G401.6 (cell line): ENCODE results near the gene RBMX.
"Not testable (repeated sequence)": the region's sequence is repeated elsewhere in the genome, so short reads cannot be mapped to it uniquely, and the experiment has no call there.

Experiments used
- FAIRE-seq: peaks from 2 replicates; lab custom pipeline; 2012; peaks lifted over from hg19 to GRCh38; lab: Jason Lieb, UNC

The RBMX gene

DNA sequence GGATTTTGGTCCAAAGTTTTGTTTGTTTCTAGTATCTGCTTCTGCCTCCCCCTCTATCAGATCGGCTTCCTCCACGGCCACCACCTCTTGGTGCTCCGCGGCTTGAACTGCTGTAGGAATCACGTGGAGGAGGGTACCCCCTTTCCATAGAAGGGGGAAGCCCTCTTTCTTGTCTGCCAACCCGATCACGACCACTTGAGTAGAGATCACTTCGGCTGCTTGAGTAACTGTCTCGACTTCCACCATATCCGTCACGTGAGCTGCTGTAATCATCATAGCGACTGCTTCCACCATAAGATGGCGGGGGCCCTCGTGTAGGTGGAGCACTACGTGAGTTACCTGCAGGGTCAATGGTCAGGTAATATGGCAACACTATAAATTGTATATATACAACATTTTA, 6.4 kb downstream of the RBMX start:
- FAIRE-seq, result not testable (repeated sequence)

DNA sequence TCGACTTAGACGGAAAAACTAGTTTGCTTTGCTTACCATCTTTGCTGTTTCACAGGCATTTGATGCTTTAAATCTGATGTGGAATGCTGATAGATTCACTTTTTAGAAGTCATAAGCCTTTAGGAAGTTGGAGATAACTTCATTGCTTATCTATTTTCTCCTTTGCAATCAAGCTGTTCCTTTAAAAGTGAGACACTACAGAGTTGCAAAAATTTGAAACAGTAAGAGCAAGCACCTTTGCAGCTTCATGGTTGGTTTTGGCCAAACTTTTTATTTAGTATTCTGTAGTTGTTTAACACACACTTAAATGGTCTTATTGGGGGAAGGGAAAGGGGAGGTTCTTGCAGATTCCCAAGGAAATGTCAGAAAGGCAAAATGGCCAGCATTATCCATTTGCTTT, 7.3 kb downstream of the RBMX start:
- FAIRE-seq, result peak; percentile 36

DNA sequence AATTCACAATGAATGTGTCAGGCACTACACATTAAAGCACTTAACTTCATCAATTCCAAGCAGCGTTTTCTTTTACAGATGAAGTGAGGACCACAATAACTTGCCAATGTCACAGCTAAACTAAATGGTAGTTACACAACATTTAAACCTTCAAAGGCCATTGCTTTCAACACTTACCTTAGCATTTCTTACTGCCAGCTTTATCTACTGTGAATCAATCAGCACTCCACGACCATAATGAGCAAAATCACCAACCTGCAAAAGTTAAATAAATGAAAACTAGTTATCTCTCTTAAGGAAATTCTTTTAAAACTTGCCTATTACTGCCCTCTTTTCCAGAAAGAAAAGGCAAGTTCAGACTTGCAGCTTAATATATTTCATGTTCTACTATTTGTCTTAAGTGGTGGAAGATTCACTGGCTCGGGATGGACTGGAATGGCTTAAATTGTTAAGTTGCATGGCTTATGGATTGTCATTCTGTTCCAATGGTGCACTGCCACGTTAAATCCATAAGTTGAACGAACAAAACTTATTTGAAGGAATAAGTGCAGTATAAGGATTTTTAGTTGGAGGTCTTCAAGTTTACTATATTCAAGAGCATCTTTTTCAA, 8.3 kb downstream of the RBMX start:
- no peak for FAIRE-seq

- FAIRE-seq, result peak; percentile 54
Measured at GRCh38 chrX:136870064-136870463, 10.5 kb downstream of the RBMX start.

- FAIRE-seq, result no peak
Measured at GRCh38 chrX:136868283-136869055, 12.1 kb downstream of the RBMX start.

DNA sequence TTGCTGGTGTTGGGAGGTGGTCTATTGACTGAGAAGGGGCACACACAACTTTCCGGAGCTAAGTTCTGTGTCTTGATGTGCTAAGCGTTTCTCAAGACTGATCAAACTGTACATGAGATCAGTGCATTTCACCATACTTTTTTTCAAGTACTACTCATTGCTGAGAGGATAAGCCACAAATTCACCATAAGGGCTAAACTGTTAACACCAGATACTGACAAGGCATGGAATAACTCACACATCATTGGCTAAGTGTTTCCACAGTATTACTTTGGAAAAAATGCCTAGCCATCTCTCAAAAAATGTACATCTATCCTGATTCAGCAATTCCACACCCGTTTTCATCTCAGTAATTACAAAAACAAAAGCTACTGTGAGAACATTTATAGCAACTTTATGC, 13.0 kb downstream of the RBMX start:
- FAIRE-seq, result no peak

- no peak for FAIRE-seq
Measured at GRCh38 chrX:136867096-136867491, 13.4 kb downstream of the RBMX start.

DNA sequence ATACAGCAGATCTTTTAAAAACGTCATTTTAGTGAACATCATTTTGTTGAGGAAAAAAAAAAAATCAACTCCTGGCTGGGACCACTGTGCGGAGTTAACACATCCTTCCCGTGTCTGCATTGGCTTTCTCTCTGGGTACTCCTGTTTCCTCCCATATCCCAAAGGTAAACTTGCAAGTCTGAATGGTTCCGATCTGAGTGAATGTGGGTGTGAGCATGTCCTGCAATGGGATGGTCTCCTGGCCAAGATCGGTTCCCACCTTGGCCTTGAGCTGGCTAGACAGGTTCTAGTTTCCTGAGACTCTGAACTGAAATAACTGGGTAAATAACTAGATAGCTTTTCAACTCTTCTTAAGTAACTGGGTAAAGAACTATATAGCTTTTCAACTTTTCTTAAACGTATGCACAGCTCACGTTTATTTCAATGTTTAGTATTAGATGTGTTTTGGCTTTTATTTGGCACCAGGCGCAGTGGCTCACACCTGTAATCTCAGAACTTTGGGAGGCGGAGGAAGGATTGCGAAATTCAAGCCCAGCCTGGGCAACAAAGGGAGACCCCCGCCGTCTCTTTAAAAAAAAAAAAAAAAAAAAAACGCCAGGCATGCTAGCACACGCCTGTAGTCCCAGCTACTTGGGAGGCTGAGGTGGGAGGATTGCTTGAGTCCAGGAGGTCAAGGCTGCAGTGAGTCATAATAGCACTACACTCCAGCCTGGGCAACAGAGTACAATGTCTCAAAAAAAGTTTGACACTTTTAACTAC, 14.0 kb downstream of the RBMX start:
- FAIRE-seq, result no peak

DNA sequence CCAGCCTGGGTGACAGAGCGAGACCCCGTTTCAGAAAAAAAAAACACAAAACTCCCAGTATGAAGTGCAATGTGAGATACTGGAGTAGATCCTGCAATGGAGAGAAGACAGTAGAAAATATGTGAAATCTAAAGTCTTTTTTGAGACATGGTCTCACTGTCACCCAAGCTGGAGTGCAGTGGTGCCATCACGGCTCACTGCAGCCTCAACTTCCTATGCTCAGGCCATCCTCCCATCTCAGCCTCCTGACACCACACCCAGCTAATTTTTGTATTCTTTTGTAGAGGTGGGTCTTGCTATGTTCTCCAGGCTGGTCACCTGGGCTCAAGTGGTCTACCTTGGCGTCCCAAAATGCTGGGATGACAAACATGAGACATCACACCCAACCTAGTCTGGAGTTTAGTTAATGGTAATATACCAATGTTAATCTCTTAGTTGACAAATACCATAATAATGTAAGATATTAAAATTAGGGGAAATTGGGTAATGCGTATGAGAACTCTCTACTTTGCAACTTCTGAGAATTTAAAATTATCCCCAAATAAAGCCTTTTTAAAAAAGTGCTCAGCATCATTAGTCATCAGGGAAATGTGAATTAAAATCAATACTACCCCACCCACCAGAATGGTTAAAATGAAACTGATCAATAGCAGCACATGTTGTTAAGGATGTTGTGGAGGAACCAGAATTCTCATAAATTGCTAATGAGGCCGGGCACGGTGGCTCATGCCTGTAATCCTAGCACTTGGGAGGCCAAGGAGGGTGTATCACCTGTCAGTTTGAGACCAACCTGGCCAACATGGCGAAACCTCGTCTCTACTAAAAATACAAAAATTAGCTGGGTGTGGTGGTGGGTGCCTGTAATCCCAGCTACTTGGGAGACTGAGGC, 15.0 kb downstream of the RBMX start:
- no peak for FAIRE-seq

GRCh38 chrX:136863826-136864225, 16.7 kb downstream of the RBMX start:
- no peak for FAIRE-seq

GRCh38 chrX:136862546-136862945, 18.0 kb downstream of the RBMX start:
- FAIRE-seq, result no peak

DNA sequence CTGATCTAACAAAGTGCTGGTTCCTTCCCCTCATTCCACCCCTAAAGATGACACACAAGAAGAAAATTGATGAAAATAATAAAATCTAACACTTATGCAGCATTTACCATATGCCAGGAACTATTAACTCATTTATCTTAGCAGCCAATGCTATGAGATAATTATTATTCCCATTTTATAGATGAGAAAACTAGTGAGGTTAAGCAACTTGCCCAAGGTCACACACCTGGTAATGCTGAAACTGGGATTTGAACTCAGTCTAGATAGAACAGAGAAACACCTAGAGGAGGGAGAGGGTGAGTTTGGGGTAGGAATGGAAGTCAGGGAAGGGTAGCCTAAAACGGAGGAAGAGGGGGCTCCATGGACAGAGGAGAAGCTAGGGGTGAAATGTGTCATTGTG, 18.6 kb downstream of the RBMX start:
- FAIRE-seq, result no peak

DNA sequence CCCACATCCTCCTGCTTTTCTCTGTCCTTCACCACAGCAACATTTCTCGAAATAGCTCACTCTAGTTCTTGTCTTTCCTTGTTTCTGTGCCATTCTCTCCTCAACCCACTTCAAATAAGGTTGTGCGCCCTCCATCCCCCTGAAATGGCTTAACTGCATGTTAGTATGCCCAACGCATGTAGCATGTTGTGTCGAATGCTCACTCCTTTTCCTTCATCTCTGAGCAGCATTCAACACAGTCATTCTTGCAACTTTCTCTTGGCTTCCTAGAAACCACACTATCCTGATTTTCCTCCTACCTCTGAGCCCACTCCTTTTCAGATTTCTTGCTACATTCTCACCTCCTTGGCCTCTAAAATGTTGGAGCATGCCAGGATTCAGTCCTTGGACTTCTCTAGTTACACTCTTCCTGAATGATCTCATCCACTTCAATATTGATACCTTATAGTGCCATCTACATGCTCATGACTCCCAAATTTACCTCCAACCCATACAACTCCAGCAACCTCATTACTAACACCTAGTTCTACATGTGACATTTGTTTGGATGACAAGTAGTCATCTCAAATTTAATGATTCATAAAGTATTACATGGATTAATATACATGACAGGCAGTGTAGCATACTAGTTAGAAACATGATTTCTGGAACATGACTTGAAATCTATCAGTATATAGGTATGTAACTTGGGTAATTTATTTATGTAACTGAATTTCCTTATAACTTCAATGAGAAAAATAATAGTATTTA, 22.3 kb downstream of the RBMX start:
- no peak for FAIRE-seq

DNA sequence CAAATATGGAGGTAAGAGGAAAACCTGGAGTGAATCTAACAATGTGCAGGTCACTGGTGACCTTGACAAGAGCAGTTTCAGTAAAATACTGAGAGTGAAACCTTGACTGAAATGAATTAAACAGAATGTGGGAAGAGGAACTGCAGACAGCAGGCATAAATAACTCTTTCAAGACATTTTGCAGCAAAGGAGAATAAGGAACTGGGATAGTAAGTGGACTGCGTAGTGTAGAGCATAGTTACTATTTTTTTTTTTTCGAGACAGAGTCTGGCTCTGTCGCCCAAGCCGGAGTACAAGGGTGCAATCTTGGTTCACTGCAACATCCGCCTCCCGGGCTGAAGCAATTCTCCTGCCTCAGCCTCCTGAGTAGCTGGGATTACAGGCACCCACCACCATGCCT, 24.0 kb downstream of the RBMX start:
- FAIRE-seq, result no peak

DNA sequence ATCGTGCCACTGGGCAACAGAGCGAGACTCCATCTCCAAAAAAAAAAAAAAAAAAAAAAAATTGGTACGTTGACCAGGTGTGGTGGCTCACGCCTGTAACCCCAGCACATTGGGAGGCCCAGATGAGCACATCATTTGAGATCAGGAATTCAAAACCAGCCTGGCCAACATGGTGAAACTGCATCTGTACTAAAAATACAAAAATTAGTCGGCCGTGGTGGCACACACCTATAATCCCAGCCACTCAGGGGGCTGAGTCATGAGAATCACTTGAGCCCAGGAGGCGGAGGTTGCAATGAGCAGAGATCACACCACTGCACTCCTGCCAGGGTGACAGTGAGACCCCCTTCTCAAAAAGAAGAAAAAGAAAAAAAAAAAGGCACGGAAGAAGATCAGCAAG, 24.5 kb downstream of the RBMX start:
- no peak for FAIRE-seq

DNA sequence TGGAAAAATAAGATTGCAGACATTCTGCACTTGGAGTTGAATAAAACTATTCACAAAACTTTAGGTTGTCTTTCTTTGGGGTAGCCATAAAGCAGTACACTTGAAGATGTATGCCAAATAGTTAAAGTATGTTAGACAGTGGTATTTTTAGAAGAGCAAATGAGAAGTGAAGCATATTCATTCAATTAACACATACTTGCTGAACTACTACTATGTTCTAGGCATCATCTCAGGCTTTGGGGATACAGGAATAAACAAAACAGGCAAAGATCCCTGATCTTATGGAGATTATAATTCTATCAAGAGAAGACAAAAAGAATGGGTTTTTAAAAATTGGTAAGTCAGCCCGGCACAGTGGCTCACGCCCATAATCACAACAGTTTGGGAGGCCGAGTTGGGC, 29.0 kb downstream of the RBMX start:
- no peak for FAIRE-seq

DNA sequence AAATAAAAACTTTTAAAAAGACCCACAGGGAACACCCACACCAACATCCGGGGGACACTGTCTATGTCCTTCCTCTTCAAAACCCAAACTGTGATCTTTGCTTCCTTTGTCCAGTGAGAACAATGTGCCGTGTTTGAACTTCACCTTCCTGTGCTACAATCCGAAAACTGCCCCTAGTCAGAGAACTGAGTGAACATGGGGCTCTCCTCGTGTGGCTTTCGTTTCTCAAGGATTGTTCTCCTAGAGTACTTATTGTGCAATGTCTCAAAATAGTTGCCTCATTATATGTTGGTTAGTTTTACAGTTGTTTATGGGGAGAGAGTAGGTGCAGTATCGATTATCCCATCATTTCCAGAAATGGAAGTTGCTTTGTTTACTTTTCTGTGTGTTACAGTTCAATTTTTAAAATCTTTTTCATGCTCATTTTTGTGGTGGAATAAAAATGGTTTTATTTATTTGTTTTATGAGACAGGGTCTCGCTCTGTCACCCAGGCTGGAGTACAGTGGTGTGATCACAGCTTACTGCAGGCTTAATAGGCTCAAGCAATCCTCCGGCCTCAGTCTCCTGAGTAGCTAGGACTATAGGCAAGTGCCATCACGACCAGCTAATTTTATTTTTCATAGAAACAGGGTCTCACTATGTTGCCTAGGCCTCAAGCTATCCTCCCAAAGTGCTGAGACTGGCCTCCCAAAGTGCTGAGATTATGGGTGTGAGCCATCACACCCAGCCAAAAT, 29.9 kb downstream of the RBMX start:
- no peak for FAIRE-seq

DNA sequence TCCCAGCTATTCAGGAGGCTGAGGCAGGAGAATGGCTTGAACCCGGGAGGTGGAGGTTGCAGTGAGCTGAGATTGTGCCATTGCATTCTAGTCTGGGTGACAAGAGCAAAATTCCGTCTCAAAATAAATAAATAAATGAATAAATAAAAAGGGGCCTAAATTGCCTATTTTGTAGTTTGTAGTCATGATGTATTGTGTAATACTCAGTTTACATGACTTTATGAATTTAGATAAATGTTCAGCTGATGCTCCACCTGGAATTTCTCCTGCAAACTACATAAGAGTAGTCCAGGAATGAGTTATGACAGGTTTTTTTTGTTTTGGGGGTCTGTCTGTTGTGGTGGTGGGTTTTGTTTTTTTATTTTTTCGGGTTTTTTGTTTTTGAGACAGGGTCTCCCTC, 31.1 kb downstream of the RBMX start:
- no peak for FAIRE-seq

DNA sequence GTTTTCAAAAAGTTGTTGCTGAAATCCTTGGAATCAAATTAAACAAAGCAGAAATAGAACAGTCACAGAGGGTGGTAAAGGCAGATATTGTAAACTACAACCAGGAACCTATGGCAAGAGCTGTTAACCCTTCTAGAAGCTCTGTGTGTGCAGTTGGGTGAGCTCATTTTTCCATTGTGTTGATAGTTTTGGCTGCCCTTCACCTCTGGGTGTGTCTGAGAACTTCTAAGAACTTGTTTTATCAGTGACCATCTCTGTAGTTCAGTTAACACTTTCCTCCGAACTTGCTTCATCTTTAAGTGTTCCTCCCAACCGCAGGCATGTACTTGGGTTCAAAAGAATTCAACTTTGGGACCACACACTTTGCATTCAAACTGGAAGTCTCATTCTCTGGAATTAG, 32.7 kb downstream of the RBMX start:
- FAIRE-seq, result no peak

GRCh38 chrX:136839196-136839595, 41.3 kb downstream of the RBMX start:
- no peak for FAIRE-seq

DNA sequence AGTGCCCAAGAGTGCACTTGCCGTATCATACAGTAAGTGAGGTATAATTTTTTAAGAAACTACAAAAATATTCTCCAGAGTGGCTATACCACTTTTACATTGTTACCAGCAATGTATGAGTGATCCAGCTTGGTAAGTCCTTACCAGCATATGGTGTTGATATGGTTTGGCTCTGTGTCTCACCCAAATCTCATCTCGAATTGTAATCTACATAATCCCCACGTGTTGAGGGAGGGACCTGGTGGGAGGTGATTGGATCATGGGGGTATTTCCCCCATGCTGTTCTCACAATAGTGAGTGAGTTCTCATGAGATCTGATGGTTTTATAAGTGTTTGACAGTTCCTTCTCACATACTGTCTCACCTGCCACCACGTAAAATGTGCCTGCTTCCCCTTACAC, 44.8 kb downstream of the RBMX start:
- no peak for FAIRE-seq
